ENCODE data around the gene ERFE. TPM values are rescaled to one million over a fixed set of nuclear protein-coding genes. Genes with fewer than 3 reads are reported as not detected.

ERFE gene
- total RNA-seq, 2 donors from 2014 or later, result 0.79 to 2.3 TPM

GRCh38 chr2:238149841-238150572 is 8.8 kb upstream of the ERFE start:
- DNase-seq (ENCODE audit: low spot score), result no peak
- intact Hi-C loops (cut with DNase I), result loop anchor here in 1 of 2 donors (5.0 kb wide), 1 partner anchor 1808 kb away; no protein-coding TSS in a partner anchor

DNA sequence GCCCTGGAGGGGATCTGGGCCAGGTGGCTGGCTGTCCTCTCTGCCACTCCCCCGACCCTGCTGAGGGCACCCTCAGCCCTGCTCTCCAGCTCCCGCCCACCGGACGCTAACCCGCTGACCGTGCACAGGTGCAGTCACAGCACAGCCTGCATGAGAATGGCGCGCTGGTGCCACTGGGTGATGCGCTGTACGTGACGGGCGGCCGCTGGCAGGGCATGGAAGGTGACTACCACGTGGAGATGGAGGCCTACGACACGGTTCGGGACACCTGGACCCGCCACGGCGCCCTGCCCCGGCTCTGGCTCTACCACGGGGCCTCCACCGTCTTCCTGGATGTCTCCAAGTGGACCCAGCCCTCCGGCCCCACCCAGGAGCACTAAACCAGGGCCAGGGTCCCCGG is 8.1 kb upstream of the ERFE start:
- no peak for DNase-seq (ENCODE audit: low spot score)
- intact Hi-C loops (cut with DNase I), result loop anchor here in 1 of 2 donors (5.0 kb wide), 1 partner anchor 1808 kb away; no protein-coding TSS in a partner anchor

GRCh38 chr2:238151205-238151604 is 7.6 kb upstream of the ERFE start:
- intact Hi-C loops (cut with DNase I), result loop anchor here in 1 of 2 donors (5.0 kb wide), 1 partner anchor 1809 kb away; no protein-coding TSS in a partner anchor
- DNase-seq (ENCODE audit: low spot score), result no peak

DNA sequence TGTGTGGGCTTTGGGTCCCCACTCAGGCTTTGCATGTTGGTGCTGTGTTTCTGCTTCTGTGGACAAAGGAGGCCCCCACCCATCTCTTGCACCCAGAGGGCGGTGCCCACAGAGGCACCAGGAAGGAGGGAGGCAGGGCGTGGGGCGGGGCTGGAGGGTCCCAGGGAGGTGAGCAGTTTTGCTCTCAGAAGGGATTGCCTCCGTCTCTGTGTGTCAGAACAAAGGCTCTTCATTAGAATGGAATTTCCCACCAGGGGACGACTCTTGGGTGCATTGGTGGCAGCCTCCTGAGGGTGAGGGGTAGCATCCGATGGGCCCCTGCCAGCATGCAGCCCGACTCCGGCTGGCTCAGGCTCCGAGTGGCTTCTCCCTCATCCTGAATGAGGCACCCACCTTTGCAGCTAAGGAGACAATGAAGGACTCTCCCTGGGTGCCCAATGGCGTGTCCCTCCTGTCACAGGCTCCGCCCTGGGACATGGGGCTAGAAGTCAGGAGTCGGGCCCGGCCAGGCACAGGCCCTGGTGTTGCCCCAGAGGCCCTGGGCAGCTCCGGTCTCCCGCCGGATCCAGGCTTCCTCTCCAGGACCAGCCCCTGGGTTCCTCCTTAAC is 7.0 kb upstream of the ERFE start:
- intact Hi-C loops (cut with DNase I), result loop anchor here in 1 of 2 donors (5.0 kb wide), 1 partner anchor 1809 kb away; no protein-coding TSS in a partner anchor

DNA sequence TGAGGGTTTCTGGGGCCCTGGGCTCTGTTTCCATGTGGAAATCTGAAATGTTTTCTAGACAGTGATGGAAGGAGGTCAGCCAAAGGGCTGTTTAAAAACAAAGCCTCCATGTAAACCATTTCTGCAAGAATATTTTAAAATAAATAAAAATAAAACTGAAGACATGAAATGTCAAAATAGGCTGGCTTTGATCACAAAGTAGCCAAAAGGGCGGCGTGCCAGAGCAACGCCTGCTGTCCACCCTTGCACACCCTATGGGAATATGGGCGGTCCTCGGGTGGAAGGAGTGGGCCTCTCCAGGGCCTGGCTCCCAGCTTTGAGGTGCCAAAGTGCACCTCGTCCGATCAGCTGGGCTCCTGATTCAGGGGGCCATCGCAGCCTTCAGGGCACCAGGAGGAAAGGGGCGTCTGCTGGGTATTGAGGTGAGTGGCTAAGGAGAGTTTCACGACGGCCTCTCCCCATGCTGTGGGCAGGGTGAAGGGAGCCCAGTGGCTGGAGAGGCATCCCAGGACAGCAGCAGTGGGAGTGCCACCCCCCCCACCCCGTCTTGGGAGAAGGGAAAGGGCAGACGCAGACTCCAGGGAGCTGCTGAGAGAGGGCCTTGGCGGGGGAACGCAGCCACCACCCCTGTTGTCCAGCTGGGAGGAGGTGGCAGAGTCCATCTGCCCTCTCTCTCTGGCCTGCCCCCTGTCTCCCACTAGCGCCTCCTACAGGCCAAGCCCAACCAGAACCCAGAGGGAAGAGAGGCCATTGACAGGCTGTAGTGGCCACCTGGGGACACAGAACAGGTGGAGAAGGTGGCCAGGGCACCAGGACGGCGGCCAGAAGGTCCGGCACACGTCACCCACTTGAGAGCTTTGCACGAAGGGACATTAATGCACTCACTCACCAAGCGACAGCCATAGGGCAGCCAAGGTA is 5.7 kb upstream of the ERFE start:
- intact Hi-C loops (cut with DNase I), result loop anchor here in 1 of 2 donors (5.0 kb wide), 1 partner anchor 1811 kb away; no protein-coding TSS in a partner anchor
- DNase-seq (ENCODE audit: low spot score), result no peak

More for the DNA sequence above, 7.0 kb upstream of the ERFE start:
- no peak for DNase-seq (ENCODE audit: low spot score)

- no peak for DNase-seq (ENCODE audit: low spot score)
- intact Hi-C loops (cut with DNase I), result loop anchor here in 1 of 2 donors (5.0 kb wide), 1 partner anchor 1812 kb away; no protein-coding TSS in a partner anchor
These were observed 4.2 kb upstream of the ERFE start for GRCh38 chr2:238154570-238154969.

- DNase-seq (ENCODE audit: low spot score), result no peak
- intact Hi-C loops (cut with DNase I), result no loop called here
These were observed 3.6 kb upstream of the ERFE start for GRCh38 chr2:238155051-238155760.

DNA sequence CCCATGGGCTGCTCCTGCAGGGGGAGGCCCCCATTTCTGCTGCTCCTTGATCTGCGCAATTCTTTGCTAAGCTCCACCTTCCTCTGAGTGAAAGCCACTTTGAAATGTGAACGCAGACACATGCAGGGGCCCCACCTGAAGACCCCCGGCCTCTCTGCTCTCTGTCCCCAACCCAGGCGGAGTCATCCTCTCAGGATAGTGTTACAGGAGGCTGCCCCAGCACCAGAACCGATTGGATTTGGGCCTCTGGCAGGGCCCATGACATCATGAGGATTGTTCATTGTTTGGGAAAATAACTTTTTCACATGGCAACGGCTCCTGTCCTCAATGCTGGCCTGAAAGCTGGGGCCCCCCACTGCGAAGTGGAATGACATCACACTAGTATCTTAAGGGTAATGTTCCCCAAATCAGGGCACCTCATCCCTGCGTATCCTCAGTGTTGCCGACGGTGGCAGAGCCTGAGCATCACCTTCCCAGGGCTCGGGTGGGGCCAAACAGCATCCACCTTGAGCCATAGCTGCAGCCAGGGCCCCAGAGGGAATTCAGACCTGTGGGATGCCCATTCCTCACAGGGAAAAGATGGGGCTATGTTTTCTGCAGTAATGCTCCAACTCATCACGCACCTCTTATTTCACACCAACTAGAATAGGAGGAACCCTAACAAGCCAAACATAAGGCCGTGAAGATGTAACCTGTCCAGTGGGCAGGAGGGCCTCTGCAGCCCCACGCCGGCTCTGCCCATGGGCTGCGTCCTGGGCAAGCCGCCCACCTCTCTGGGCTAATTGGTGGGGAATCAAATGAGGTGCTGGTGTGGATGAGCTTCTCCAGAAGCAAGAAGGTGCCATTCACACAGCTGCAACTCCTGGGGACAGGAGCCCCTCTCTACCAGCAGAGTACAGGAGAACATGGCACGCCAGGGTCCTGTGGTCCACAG is 2.7 kb upstream of the ERFE start:
- no peak for DNase-seq (ENCODE audit: low spot score)
- intact Hi-C loops (cut with DNase I), result no loop called here

DNA sequence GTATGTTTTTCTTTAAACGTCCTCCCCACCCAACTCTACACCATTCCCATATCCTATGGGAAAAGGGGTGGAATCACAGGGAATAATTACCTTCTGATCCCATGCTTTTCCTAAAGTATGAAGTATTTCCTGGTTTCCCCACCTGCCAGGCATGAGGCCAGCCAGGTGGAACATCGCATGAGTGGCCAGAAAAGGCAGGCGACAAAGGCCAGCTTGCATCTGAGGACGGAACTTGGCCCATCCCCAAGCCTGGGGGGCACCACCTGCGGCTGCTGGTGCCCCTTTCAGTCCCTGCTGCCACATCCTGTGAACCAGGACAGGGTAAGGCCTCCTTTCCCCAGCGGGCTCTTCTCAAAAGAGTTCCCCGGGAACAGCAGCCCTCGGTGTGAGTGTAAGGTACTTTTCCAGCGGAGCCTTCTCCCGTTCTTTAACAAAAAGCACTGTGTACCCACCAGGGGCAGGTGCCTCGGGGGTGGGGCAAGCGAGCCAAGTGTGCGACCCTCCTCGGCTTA is 1.2 kb upstream of the ERFE start:
- peak; percentile 36 for DNase-seq (ENCODE audit: low spot score)
- intact Hi-C loops (cut with DNase I), result no loop called here

DNA sequence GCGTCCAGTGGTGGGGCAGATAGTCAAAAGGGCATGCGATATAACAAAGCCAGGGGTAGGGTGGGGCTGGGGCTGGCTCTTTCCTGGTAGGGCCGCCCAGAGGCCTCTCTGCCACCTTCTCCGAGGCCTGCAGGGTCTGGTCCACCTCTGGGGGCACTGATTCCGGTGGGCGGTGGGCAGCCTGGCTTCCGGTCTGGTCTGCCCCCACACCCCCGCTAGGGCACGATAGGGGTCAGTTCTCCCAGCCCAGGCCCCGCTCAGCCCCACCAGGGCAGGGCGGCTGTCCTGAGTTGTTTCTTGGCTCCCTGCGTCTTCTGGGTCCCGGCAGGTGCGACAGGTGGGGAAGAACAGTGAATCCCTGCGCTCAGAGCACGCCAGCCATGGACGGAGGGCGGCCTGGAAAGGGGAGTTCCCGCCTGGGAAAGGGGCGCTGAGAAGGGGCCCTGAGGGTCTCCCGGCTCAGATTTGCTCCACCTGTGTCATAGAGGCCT is 707 bp upstream of the ERFE start:
- intact Hi-C loops (cut with DNase I), result no loop called here
- peak; percentile 49 for DNase-seq (ENCODE audit: low spot score)

GRCh38 chr2:238159071-238159539 is 335 bp downstream of the ERFE start:
- intact Hi-C loops (cut with DNase I), result no loop called here
- DNase-seq (ENCODE audit: low spot score), result peak; percentile 84

DNA sequence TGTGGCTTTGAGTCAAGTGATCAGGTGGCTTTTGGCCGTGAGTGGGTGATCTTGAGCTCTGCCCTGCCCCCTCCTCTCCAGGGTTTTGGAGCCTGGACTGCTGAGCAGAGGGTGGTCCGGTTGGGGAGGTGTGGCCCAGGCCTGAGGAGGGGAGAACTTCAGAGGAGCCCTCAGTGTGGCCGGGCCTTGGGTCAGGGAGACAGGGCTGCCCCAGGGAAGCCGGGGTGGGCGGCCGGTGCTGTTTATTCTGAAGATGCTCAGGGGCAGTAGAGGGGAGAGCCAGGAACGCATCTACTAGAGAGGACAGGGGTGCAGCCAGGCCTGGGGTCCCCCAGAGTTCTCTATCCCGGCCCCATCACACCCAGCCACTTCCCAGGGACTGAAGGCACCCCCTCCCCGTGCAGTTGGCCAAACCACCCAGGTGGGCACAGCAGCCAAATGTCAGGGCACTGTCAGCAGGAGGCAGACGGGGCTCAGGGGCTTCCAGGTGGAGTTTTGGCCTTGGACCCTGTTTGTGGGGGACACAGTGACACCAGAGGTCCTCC is 963 bp downstream of the ERFE start:
- peak; percentile 78 for DNase-seq (ENCODE audit: low spot score)
- intact Hi-C loops (cut with DNase I), result no loop called here

- intact Hi-C loops (cut with DNase I), result no loop called here
- DNase-seq (ENCODE audit: low spot score), result peak; percentile 70
These were observed 1.7 kb downstream of the ERFE start for GRCh38 chr2:238160206-238161129.

DNA sequence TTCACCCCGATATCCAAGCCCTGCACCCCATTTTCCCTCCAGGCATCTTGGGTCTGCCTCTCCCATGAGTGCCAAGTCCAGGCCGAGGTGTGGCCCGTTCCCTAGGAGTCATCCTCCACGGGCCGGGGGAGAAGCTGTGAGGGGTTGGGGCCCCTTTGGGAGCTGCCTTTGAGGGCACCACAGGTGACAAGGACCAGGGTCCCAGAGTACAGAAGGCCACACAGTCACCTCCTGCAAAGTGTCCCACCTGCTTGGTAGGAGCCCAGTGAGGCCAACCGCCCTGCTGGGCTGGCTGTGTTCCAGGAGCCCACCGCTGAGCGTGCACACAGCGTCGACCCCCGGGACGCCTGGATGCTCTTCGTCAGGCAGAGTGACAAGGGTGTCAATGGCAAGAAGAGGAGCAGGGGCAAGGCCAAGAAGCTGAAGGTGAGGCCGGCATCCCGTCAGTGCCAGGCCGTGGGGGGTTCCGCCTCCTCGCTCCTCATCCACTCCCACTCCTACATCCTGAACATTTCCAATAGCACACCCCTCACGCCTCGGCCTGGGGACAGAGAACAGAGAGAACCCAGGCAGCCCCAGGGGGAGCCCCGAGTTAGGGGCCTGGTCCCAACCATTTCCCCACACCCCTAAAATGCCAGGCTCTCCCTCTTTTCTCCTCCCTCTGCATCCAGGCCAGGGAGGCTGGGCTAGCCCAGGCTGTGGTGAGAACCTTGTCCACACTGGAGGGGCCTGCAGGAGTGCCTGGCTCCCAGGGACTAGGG is 2.7 kb downstream of the ERFE start:
- peak; percentile 54 for DNase-seq (ENCODE audit: low spot score)
- intact Hi-C loops (cut with DNase I), result no loop called here

DNA sequence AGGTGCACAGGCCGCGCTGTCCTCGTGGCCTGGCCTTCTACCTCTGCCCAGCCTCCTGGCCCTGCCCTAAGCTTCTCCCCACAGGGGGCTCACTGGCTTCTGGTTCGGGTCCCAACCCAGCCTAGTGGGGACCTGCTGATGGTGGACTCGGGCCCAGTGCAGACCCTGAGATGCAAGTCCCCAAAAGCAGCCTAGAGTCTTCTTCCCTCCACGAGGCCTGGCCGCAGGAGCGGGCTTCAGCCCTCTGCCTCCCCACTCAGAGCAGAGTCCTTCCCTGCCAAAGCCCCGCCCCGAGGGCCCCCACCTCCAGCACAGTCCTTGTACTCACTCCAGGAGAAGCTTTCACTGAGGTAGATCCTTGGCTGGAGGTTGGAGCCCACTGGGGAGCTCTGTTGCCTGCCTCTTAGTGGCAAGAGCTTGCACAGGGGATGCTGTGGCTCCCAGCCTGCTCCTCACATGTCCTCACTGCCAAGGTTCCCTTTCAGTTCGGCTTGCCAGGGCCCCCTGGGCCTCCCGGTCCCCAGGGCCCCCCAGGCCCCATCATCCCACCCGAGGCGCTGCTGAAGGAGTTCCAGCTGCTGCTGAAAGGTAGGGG is 3.6 kb downstream of the ERFE start:
- no peak for DNase-seq (ENCODE audit: low spot score)
- intact Hi-C loops (cut with DNase I), result no loop called here

Measured in posterior vena cava (tissue), 2 donors.